ENCODE measurements around the gene SH3D19.
"Not testable (repeated sequence)": the region's sequence is repeated elsewhere in the genome, so short reads cannot be mapped to it uniquely, and the experiment has no call there.

SH3D19 gene

DNA sequence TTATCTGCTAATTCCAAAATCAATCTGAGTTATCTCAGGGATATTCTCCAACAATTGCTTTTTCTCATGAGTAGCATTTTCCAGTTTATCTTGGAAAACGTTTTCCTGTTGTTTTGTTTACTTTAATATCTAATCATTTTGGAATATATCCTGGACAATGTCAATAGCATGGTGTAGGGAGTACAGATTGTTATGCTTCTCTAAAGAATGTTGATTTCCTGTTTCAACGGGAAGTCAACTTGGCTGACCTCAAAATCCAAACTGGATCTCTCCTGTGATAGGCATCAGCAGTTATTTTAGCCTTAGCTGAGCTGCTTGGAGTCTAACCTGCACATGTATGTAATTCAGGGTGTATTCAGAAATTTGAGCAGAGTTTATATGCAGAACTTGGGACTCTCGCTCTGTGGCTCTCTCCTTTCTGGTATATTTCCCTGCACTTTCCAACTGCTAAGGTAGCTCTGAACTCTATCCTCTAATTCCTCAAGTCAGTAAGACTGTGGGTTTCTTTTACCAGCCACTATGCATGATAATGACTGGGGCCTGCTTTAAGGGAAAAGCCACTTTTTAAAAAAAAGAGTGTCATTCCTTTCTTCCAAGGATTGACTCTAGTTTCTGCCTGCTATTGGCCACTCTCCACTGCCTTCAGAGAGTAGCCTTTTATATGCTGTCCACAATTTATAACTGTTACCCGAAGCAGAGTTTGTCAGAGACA is 40.7 kb downstream of the SH3D19 start:
- no peak overlapping the region for H3K4me3 ChIP-seq (ENCODE audit: low read length)
- TF ChIP-seq, protein P1, sequence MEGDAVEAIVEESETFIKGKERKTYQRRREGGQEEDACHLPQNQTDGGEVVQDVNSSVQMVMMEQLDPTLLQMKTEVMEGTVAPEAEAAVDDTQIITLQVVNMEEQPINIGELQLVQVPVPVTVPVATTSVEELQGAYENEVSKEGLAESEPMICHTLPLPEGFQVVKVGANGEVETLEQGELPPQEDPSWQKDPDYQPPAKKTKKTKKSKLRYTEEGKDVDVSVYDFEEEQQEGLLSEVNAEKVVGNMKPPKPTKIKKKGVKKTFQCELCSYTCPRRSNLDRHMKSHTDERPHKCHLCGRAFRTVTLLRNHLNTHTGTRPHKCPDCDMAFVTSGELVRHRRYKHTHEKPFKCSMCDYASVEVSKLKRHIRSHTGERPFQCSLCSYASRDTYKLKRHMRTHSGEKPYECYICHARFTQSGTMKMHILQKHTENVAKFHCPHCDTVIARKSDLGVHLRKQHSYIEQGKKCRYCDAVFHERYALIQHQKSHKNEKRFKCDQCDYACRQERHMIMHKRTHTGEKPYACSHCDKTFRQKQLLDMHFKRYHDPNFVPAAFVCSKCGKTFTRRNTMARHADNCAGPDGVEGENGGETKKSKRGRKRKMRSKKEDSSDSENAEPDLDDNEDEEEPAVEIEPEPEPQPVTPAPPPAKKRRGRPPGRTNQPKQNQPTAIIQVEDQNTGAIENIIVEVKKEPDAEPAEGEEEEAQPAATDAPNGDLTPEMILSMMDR (IDR thresholded peaks at IDR 0.05; ENCODE audit: insufficient read depth, low read depth, low read length, missing control alignments) = no peak
- DNase-seq (ENCODE audit: low read depth) = no peak

DNA sequence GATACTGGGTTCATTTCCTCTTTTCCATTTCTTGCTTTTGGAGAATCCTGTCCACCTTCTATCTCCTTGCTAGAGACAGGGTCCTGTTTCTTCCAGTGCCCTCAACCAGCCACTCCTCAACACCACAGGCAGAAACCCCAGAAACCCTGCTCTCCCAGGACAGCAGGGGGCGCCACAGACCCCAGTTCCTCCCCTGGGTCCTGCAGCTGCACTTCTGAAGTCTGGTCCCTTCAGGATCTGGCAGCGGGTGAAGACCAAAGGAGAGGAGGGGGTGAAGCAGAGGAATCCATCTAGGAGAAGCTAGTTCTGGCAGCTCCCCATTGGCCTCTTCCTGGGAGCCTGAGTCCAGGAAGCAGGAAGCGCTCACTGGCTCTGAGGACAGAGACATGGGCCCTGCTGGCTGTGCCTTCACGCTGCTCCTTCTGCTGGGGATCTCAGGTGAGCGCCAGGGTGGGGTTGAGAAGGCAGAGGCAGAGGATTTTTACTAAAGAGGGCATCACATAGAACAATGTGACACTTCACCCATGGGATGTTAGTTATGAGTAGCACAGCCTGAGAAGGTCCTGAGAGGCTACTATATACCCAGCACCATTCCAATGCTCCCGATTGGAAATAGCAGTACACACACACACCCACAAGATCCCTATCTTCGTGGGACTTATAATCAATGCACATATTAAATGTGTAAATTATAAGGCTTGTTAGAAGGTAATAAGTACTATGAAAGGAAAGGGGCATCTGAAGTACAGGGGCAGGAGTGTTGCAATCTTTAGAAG is 48.4 kb downstream of the SH3D19 start, which contains the start of gene PRSS48:
Gene PRSS48, plus strand, starts transcription at position 375 of the 776 bp plus-strand sequence. Its CDS starts 12 bp downstream, at position 387.
- no peak within 1 kb of the TSS for H3K4me3 ChIP-seq (ENCODE audit: low read length)
- TF ChIP-seq, protein P1 (IDR thresholded peaks at IDR 0.05; ENCODE audit: insufficient read depth, low read depth, low read length, missing control alignments) = peak; percentile 81
- peak; percentile 68 for DNase-seq (ENCODE audit: low read depth)

DNA sequence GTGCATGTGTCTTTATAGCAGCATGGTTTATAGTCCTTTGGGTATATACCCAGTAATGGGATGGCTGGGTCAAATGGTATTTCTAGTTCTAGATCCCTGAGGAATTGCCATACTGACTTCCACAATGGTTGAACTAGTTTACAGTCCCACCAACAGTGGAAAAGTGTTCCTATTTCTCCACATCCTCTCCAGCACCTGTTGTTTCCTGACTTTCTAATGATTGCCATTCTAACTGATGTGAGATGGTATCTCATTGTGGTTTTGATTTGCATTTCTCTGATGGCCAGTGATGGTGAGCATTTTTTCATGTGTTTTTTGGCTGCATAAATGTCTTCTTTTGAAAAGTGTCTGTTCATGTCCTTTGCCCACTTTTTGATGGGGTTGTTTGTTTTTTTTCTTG is 56.5 kb downstream of the SH3D19 start:
- not testable (repeated sequence) for DNase-seq (ENCODE audit: low read depth); H3K4me3 ChIP-seq (ENCODE audit: low read length)

DNA sequence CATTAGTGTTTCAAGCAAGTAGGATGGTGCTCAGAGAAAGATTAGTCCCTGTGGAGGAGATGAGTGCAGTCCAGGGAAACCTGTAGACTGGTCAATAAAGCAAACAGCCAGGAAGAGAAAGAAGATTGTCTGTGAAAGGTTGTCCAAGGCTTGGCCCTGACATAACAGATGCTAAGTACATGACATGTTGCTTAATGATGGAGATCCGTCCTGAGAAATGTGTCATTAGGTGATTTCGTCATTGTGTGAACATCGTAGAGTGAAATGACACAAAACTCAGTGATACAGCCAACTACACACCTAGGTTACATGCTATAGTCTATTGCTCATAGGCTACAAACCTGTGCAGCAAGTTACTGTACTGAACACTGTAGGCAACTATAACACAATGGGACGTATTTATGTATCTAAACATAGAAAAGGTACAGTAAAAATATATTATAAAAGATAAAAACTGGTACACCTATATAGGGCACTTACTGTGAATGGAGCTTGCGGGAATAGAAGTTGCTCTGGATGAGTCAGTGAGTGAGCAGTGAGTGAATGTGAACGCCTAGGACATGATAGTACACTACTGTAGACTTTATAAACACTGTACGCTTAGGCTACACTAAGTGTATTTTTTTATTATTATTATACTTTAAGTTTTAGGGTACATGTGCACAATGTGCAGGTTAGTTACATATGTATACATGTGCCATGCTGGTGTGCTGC is 57.4 kb downstream of the SH3D19 start:
- H3K4me3 ChIP-seq (ENCODE audit: low read length) = no peak overlapping the region
- DNase-seq (ENCODE audit: low read depth) = peak; percentile 80
- TF ChIP-seq, protein P1 (IDR thresholded peaks at IDR 0.05; ENCODE audit: insufficient read depth, low read depth, low read length, missing control alignments) = no peak

DNA sequence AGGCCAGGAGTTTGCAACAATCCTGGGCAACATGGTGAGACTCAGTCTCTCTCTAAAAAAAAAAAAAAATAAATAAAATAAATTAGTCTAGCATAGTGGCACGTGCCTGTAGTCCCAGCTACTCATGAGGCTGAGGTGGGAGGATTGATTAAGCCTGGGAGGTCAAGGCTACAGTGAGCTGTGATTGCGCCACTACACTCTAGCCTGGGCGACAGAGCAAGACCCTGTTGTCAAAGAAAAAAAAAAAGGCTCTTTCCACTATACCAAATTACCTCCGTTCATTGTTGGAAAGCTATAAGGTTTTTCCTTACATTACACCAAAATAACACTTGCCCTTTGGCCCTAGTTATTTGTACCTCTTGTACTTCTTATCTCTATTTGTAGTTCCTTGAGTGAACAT is 58.3 kb downstream of the SH3D19 start:
- no peak for DNase-seq (ENCODE audit: low read depth)
- H3K4me3 ChIP-seq (ENCODE audit: low read length) = no peak overlapping the region
- TF ChIP-seq, protein P1 (IDR thresholded peaks at IDR 0.05; ENCODE audit: insufficient read depth, low read depth, low read length, missing control alignments) = no peak

DNA sequence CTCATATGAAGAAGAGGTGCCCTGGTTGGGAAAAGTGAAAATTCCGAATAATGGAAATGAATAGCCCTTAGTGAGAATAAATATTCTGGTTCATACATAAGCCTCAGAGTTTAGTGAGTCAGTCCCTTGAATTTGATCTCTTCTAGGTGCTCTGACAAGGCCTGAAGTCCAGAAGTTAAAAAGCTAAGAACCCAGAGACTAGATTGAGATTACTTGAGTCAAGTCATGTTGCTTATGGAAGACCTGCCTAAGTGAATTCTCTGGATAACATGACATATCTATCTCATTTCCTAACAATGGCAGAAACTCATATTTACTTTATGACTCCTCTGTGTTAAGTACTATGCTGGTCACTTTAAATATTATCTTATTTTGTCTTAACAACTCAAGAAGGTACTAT is 58.9 kb downstream of the SH3D19 start:
- no peak overlapping the region for H3K4me3 ChIP-seq (ENCODE audit: low read length)
- TF ChIP-seq, protein P1 (IDR thresholded peaks at IDR 0.05; ENCODE audit: insufficient read depth, low read depth, low read length, missing control alignments) = no peak
- DNase-seq (ENCODE audit: low read depth) = peak; percentile 33

DNA sequence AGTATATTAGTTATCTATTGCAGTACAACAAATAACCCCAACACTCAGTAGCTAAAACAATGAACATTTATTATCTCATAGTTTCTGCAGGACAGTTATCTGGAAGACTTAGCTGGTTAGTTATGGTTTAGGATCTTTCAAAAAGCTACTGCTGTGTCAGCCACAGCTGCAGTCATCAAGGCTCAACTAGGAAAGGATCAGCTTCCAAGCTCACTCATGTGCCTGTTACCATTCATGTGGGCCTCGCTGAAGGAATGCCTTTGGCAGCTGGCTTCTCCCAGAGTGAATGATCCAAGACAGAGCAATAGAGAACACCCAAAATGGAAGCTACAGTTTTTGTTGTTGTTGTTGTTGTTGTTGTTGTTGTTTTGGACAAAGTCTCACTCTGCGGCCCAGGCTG is 62.0 kb downstream of the SH3D19 start:
- DNase-seq (ENCODE audit: low read depth) = no peak
- TF ChIP-seq, protein P1 (IDR thresholded peaks at IDR 0.05; ENCODE audit: insufficient read depth, low read depth, low read length, missing control alignments) = no peak

More for the DNA sequence above, 62.0 kb downstream of the SH3D19 start:
- no peak overlapping the region for H3K4me3 ChIP-seq (ENCODE audit: low read length)
